GM23338 (cell line): ENCODE data around the gene GBE1. TPM values are rescaled to one million over a fixed set of nuclear protein-coding genes. Genes with fewer than 3 reads are reported as not detected.

Experiments used
- ATAC-seq: fragments of 200-7000 bp; cut with Tn5 transposase; 3 replicates; pipeline ENCODE4 v1.9.1; 2020
- DNase-seq: peaks from one replicate; pipeline ENCODE4 v3.0.0-alpha.2; 2015; ENCODE audit warnings: low spot score
- H2AFZ ChIP-seq: fragments of 200-600 bp; sonication (generic); 2 replicates; pipeline ENCODE4 v1.8.0; 2016; ENCODE audit warnings: antibody characterized with exemption, mild to moderate bottlenecking, moderate library complexity
- H3F3A ChIP-seq: fragments of 200-600 bp; sonication (generic); replicated peaks from 2 replicates; pipeline ENCODE4 v1.8.0; 2017; ENCODE audit warnings: antibody characterized with exemption, mixed run types, low read depth
- H3K27ac ChIP-seq: fragments of 200-600 bp; sonication (generic); 2 replicates; pipeline ENCODE4 v1.6.1; 2016; ENCODE audit warnings: low read depth
- H3K27me3 ChIP-seq: fragments of 200-600 bp; sonication (generic); 2 replicates; pipeline ENCODE4 v1.8.0; 2016; ENCODE audit warnings: mild to moderate bottlenecking, mixed run types, moderate library complexity; ENCODE audit not compliant: insufficient read depth
- H3K36me3 ChIP-seq: fragments of 200-600 bp; sonication (generic); 2 replicates; pipeline ENCODE4 v1.8.0; 2016; ENCODE audit warnings: mild to moderate bottlenecking; ENCODE audit not compliant: insufficient read depth
- H3K4me1 ChIP-seq: fragments of 200-600 bp; sonication (generic); 2 replicates; pipeline ENCODE4 v1.8.0; 2016; ENCODE audit warnings: mild to moderate bottlenecking, moderate library complexity; ENCODE audit not compliant: insufficient read depth
- H3K4me2 ChIP-seq: fragments of 200-600 bp; sonication (generic); 2 replicates; pipeline ENCODE4 v1.7.1; 2017; ENCODE audit warnings: mixed run types
- H3K4me3 ChIP-seq: fragments of 200-600 bp; sonication (generic); 2 replicates; pipeline ENCODE4 v1.6.1; 2016; ENCODE audit warnings: mixed run types
- H3K79me2 ChIP-seq: fragments of 200-600 bp; sonication (generic); replicated peaks from 2 replicates; pipeline ENCODE4 v1.8.0; 2017; ENCODE audit warnings: mild to moderate bottlenecking; ENCODE audit not compliant: insufficient read depth
- H3K9me2 ChIP-seq: fragments of 200-600 bp; sonication (generic); 2 replicates; pipeline ENCODE4 v1.8.0; 2017; ENCODE audit not compliant: insufficient read depth
- H4K20me1 ChIP-seq: fragments of 200-600 bp; sonication (generic); replicated peaks from 2 replicates; pipeline ENCODE4 v1.8.0; 2017; ENCODE audit warnings: mild to moderate bottlenecking; ENCODE audit not compliant: insufficient read depth
- H3K27ac Mint-ChIP-seq: 2 replicates; pipeline ENCODE4 v1.8.0; 2020; ENCODE audit warnings: inconsistent platforms, mild to moderate bottlenecking, moderate library complexity, mixed read lengths
- H3K27me3 Mint-ChIP-seq: 3 replicates; pipeline ENCODE4 v1.8.0; 2022; ENCODE audit warnings: low read depth, mild to moderate bottlenecking, moderate library complexity, mixed read lengths, inconsistent platforms; ENCODE audit not compliant: insufficient read depth, poor library complexity
- H3K36me3 Mint-ChIP-seq: 3 replicates; pipeline ENCODE4 v1.8.0; 2021; ENCODE audit warnings: low read depth, mild to moderate bottlenecking, inconsistent platforms, moderate library complexity, mixed read lengths
- H3K4me1 Mint-ChIP-seq: 3 replicates; pipeline ENCODE4 v1.8.0; 2020; ENCODE audit warnings: mild to moderate bottlenecking, inconsistent platforms, mixed read lengths
- H3K4me3 Mint-ChIP-seq: 3 replicates; pipeline ENCODE4 v1.8.0; 2021; ENCODE audit warnings: moderate library complexity, mild to moderate bottlenecking, inconsistent platforms, mixed read lengths
- H3K9me3 Mint-ChIP-seq: 3 replicates; pipeline ENCODE4 v1.8.0; 2020; ENCODE audit warnings: moderate library complexity, mild to moderate bottlenecking, inconsistent platforms, mixed read lengths
- CREB1 ChIP-seq: fragments of 250-450 bp; sonication (Bioruptor Pico); IDR thresholded peaks from 2 replicates; pipeline ENCODE4 v1.5.0; 2020; ENCODE audit warnings: low read depth, mild to moderate bottlenecking, moderate library complexity
- EZH2 ChIP-seq: fragments of 200-600 bp; sonication (generic); IDR thresholded peaks from one replicate; pipeline ENCODE4 v1.8.0; 2017; ENCODE audit warnings: antibody characterized with exemption, mild to moderate bottlenecking, low read depth; ENCODE audit not compliant: unreplicated experiment
- EZH2phosphoT487 ChIP-seq: fragments of 200-600 bp; sonication (generic); IDR thresholded peaks from one replicate; pipeline ENCODE4 v1.8.1; 2018; ENCODE audit warnings: antibody characterized with exemption; ENCODE audit not compliant: unreplicated experiment
- NANOG ChIP-seq: IDR thresholded peaks from 2 replicates; pipeline ENCODE4 v1.6.1; 2016; ENCODE audit warnings: antibody characterized with exemption, borderline replicate concordance
- POLR2AphosphoS5 ChIP-seq: IDR thresholded peaks from 2 replicates; pipeline ENCODE4 v1.6.1; 2016; ENCODE audit warnings: antibody characterized with exemption, low read depth
- STAT1 ChIP-seq: IDR thresholded peaks from one replicate; pipeline ENCODE4 v1.6.1; 2016; ENCODE audit warnings: antibody characterized with exemption; ENCODE audit not compliant: unreplicated experiment
- ZNF114 ChIP-seq: fragments of 250-450 bp; sonication (Bioruptor Pico); IDR thresholded peaks from 2 replicates; pipeline ENCODE4 v1.5.0; 2020; ENCODE audit warnings: mild to moderate bottlenecking, moderate library complexity
- ZNF331 ChIP-seq: fragments of 250-450 bp; sonication (Bioruptor Pico); IDR thresholded peaks from 2 replicates; pipeline ENCODE4 v1.5.0; 2020; ENCODE audit warnings: low read depth, mild to moderate bottlenecking, moderate library complexity
- polyA plus RNA-seq: library from polyadenylated mRNA; unstranded; fragments of >200 nt; fragmentation: Nextera tagmentation; extraction: Ambion mirVana; gene quantifications from 2 replicates; pipeline ENCODE4 v1.2.1, GENCODE V29; 2016
- total RNA-seq: library from RNA; depleted of rRNA; stranded (reverse); fragments of >200 nt; shearing (Covaris generic); gene quantifications from 2 replicates; pipeline ENCODE4 v1.2.3, GENCODE V29; 2014
- TF ChIP-seq, protein P1 (sequence below): IDR thresholded peaks from one replicate; pipeline ENCODE4 v1.6.1; 2018; ENCODE audit warnings: antibody characterized with exemption; ENCODE audit not compliant: unreplicated experiment
- TF ChIP-seq, protein P2 (sequence below): IDR thresholded peaks from 2 replicates; pipeline ENCODE4 v1.6.1; 2016; ENCODE audit warnings: antibody characterized with exemption
- TF ChIP-seq, protein P3 (sequence below), 2 experiments: fragments of 200-600 bp in 1 of 2; sonication (generic) in 1 of 2; conservative IDR thresholded peaks; 2 replicates each; pipeline versions ENCODE4 v1.5.1 to v1.6.1; 2016 to 2017; ENCODE audit warnings: antibody characterized with exemption in 2 of 2, low read depth in 2 of 2, mild to moderate bottlenecking in 2 of 2, moderate library complexity in 1 of 2

The GBE1 gene
- total and polyA plus RNA-seq, 2 experiments from 2014 or later = 6.4 to 12.2 TPM

DNA sequence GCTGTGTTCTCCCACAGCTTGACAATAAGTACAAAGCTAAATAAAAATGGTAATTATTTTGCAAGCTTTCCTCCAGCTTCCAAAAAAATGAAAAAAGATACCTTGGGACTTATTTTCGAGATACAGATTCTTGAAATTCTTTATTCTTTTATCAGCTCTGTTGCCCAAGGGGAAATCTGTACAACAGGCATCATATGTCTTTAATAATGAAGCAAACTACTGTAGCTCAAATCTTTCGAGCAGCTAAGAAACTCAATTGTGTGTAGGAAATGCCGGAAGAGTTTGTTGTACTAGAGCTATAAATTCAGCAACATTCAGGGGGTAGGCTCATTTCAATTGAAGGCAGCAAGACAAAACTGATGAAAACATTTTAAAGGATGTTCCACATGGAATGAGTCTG is 297.7 kb downstream of the GBE1 start:
- DNase-seq (no peak), ATAC-seq (no peak)
- H3K27ac Mint-ChIP-seq = no peak overlapping the region
- Histone ChIP-seq H3K27me3 (no peaks in the 10 kb centered on the region), H3K4me2 (no peak overlapping the region), H3K36me3 (no peaks in the 10 kb centered on the region), H3K79me2 (no peaks in the 10 kb centered on the region), H3K4me3 (no peak overlapping the region), H3K4me1 (no peaks in the 10 kb centered on the region), H3F3A (no peaks in the 10 kb centered on the region), H3K27ac (no peak overlapping the region), H3K9me2 (no peaks in the 10 kb centered on the region), H2AFZ (no peak overlapping the region), H4K20me1 (no peaks in the 10 kb centered on the region)
- H3K27me3 Mint-ChIP-seq = no peaks in the 10 kb centered on the region
- TF ChIP-seq, protein P1, sequence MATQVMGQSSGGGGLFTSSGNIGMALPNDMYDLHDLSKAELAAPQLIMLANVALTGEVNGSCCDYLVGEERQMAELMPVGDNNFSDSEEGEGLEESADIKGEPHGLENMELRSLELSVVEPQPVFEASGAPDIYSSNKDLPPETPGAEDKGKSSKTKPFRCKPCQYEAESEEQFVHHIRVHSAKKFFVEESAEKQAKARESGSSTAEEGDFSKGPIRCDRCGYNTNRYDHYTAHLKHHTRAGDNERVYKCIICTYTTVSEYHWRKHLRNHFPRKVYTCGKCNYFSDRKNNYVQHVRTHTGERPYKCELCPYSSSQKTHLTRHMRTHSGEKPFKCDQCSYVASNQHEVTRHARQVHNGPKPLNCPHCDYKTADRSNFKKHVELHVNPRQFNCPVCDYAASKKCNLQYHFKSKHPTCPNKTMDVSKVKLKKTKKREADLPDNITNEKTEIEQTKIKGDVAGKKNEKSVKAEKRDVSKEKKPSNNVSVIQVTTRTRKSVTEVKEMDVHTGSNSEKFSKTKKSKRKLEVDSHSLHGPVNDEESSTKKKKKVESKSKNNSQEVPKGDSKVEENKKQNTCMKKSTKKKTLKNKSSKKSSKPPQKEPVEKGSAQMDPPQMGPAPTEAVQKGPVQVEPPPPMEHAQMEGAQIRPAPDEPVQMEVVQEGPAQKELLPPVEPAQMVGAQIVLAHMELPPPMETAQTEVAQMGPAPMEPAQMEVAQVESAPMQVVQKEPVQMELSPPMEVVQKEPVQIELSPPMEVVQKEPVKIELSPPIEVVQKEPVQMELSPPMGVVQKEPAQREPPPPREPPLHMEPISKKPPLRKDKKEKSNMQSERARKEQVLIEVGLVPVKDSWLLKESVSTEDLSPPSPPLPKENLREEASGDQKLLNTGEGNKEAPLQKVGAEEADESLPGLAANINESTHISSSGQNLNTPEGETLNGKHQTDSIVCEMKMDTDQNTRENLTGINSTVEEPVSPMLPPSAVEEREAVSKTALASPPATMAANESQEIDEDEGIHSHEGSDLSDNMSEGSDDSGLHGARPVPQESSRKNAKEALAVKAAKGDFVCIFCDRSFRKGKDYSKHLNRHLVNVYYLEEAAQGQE = no peak
- TF ChIP-seq EZH2 (no peak), CREB1 (CRISPR knock-in tag) (no peak), STAT1 (no peak), NANOG (no peak), ZNF114 (CRISPR knock-in tag) (no peak), EZH2phosphoT487 (no peak), POLR2AphosphoS5 (no peak), ZNF331 (CRISPR knock-in tag) (no peak)
- TF ChIP-seq, protein P2, sequence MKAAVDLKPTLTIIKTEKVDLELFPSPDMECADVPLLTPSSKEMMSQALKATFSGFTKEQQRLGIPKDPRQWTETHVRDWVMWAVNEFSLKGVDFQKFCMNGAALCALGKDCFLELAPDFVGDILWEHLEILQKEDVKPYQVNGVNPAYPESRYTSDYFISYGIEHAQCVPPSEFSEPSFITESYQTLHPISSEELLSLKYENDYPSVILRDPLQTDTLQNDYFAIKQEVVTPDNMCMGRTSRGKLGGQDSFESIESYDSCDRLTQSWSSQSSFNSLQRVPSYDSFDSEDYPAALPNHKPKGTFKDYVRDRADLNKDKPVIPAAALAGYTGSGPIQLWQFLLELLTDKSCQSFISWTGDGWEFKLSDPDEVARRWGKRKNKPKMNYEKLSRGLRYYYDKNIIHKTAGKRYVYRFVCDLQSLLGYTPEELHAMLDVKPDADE = no peak
- TF ChIP-seq, protein P3, sequence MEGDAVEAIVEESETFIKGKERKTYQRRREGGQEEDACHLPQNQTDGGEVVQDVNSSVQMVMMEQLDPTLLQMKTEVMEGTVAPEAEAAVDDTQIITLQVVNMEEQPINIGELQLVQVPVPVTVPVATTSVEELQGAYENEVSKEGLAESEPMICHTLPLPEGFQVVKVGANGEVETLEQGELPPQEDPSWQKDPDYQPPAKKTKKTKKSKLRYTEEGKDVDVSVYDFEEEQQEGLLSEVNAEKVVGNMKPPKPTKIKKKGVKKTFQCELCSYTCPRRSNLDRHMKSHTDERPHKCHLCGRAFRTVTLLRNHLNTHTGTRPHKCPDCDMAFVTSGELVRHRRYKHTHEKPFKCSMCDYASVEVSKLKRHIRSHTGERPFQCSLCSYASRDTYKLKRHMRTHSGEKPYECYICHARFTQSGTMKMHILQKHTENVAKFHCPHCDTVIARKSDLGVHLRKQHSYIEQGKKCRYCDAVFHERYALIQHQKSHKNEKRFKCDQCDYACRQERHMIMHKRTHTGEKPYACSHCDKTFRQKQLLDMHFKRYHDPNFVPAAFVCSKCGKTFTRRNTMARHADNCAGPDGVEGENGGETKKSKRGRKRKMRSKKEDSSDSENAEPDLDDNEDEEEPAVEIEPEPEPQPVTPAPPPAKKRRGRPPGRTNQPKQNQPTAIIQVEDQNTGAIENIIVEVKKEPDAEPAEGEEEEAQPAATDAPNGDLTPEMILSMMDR (conservative IDR thresholded peaks at IDR 0.05; ENCODE audit: low read depth in 2 of 2) = no peak
- H3K36me3 Mint-ChIP-seq = no peaks in the 10 kb centered on the region
- no peaks in the 10 kb centered on the region for H3K9me3 Mint-ChIP-seq
- peaks cover 3% of the 10 kb centered on the region for H3K4me1 Mint-ChIP-seq
- H3K4me3 Mint-ChIP-seq = no peak overlapping the region
